Natural killer cell (primary cell): ENCODE results near the gene MAP1B. TPM values are rescaled to one million over a fixed set of nuclear protein-coding genes. Genes with fewer than 3 reads are reported as not detected.

ENCODE experiments used
- ATAC-seq, 3 donors: fragments of 150-1000 bp in 2 of 3; fragments of 200-7000 bp in 1 of 3; cut with Tn5 transposase; 1 replicate in 1 of 3; 2 replicates in 2 of 3; pipeline ENCODE4 v1.10.0; 2021; ENCODE audit warnings: mild to moderate bottlenecking in 2 of 3, moderate library complexity in 2 of 3
- DNase-seq, 2 donors: peaks; one replicate each; pipeline versions ENCODE4 v3.0.0 to v3.0.0-alpha.2; 2013 to 2021; ENCODE audit warnings: mixed read lengths in 1 of 2
- H3K27ac ChIP-seq: one replicate; pipeline ENCODE4 v1.5.1; 2013; ENCODE audit warnings: mild to moderate bottlenecking, low read length
- H3K27me3 ChIP-seq: one replicate; pipeline ENCODE4 v1.6.1; 2013; ENCODE audit warnings: low read length; ENCODE audit not compliant: control insufficient read depth, insufficient read depth
- H3K36me3 ChIP-seq: one replicate; pipeline ENCODE4 v1.6.1; 2013; ENCODE audit warnings: low read length; ENCODE audit not compliant: control insufficient read depth, insufficient read depth
- H3K4me1 ChIP-seq: one replicate; pipeline ENCODE4 v1.6.1; 2013; ENCODE audit warnings: low read length; ENCODE audit not compliant: control insufficient read depth, insufficient read depth
- H3K4me3 ChIP-seq: one replicate; pipeline ENCODE4 v1.5.1; 2013; ENCODE audit warnings: low read length
- H3K9me3 ChIP-seq: one replicate; pipeline ENCODE4 v1.6.1; 2013; ENCODE audit warnings: low read length; ENCODE audit not compliant: control insufficient read depth, insufficient read depth
- H3K27ac Mint-ChIP-seq, 2 donors: one replicate each; pipeline ENCODE4 v1.8.0; 2022; ENCODE audit warnings: mild to moderate bottlenecking in 2 of 2, mixed read lengths in 2 of 2, moderate library complexity in 1 of 2
- H3K27me3 Mint-ChIP-seq, 2 donors: one replicate each; pipeline ENCODE4 v1.8.0; 2022; ENCODE audit warnings: low read depth in 2 of 2, mixed read lengths in 2 of 2
- H3K36me3 Mint-ChIP-seq: one replicate; pipeline ENCODE4 v1.8.0; 2022; ENCODE audit warnings: mixed read lengths
- H3K4me1 Mint-ChIP-seq, 2 donors: one replicate each; pipeline ENCODE4 v1.8.0; 2022; ENCODE audit warnings: mixed read lengths in 2 of 2
- H3K4me3 Mint-ChIP-seq: one replicate; pipeline ENCODE4 v1.8.0; 2022; ENCODE audit warnings: mild to moderate bottlenecking, moderate library complexity, mixed read lengths
- H3K9me3 Mint-ChIP-seq, 2 donors: one replicate each; pipeline ENCODE4 v1.8.0; 2022; ENCODE audit warnings: mixed read lengths in 2 of 2
- CTCF ChIP-seq: fragments of 200-600 bp; IDR thresholded peaks from one replicate; pipeline ENCODE4 v1.8.0; 2022; ENCODE audit warnings: antibody characterized with exemption
- WGBS: methylation state at CpG from one replicate; pipeline ENCODE4 v1.1.7; 2013; ENCODE audit warnings: missing lambda C conversion rate; ENCODE audit not compliant: insufficient coverage; 5-methylcytosine and 5-hydroxymethylcytosine counted together
- intact Hi-C: fragments of 100-400 bp; cut with micrococcal nuclease; formaldehyde crosslinking; loops from one replicate; pipeline ENCODE4 v1.14.2; 2022
- total RNA-seq, 4 donors: library from RNA; stranded (reverse); fragments of 120-200 nt in 1 of 4; gene quantifications; one replicate each; pipeline versions ENCODE4 v1.2.3 to v1.2.4, GENCODE V29; 2013 to 2022

MAP1B gene
- total RNA-seq, 3 donors from 2014 or later (not counting 1 experiment from before 2014, with no cell fraction given), result 0.07 to 0.31 TPM; not detected in 1

GRCh38 chr5:72075461-72075860, 31.8 kb upstream of the MAP1B start:
- intact Hi-C loops, result no loop called here
- Histone ChIP-seq H3K27me3 (no peaks in the 10 kb centered on the region), H3K4me3 (no peak overlapping the region), H3K27ac (no peak overlapping the region), H3K9me3 (no peaks in the 10 kb centered on the region), H3K36me3 (no peaks in the 10 kb centered on the region), H3K4me1 (no peaks in the 10 kb centered on the region)
- whole genome bisulfite sequencing, result 81% methylated on average over 3 of the region's 3 CpGs
- Mint-ChIP-seq H3K36me3 (no peaks in the 10 kb centered on the region), H3K27ac (no peak overlapping the region), H3K4me1 (no peaks in the 10 kb centered on the region), H3K9me3 (no peaks in the 10 kb centered on the region), H3K27me3 (peaks cover 12 to 27% of the 10 kb centered on the region in 2 donors), H3K4me3 (no peak overlapping the region)
- ATAC-seq (no peak), DNase-seq (no peak)
- TF ChIP-seq CTCF, result no peak

- Histone ChIP-seq H3K4me3 (no peak overlapping the region), H3K9me3 (no peaks in the 10 kb centered on the region), H3K27me3 (no peaks in the 10 kb centered on the region), H3K36me3 (no peaks in the 10 kb centered on the region), H3K4me1 (no peaks in the 10 kb centered on the region), H3K27ac (no peak overlapping the region)
- no peak for ATAC-seq
- Mint-ChIP-seq H3K36me3 (no peaks in the 10 kb centered on the region), H3K27me3 (peaks cover 13 to 20% of the 10 kb centered on the region in 2 donors), H3K27ac (no peak overlapping the region), H3K9me3 (no peaks in the 10 kb centered on the region), H3K4me3 (no peak overlapping the region), H3K4me1 (no peaks in the 10 kb centered on the region)
- WGBS, result 62% methylated on average over 3 of the region's 4 CpGs
- DNase-seq, result no peak
- intact Hi-C loops, result no loop called here
- no peak for TF ChIP-seq CTCF
These were observed 30.5 kb upstream of the MAP1B start for GRCh38 chr5:72076621-72077300.

GRCh38 chr5:72077390-72077789, 29.9 kb upstream of the MAP1B start:
- H3K4me1 Mint-ChIP-seq, result no peaks in the 10 kb centered on the region
- Histone ChIP-seq H3K27me3 (no peaks in the 10 kb centered on the region), H3K9me3 (no peaks in the 10 kb centered on the region), H3K4me1 (no peaks in the 10 kb centered on the region), H3K36me3 (no peaks in the 10 kb centered on the region), H3K4me3 (no peak overlapping the region), H3K27ac (no peak overlapping the region)
- no peaks in the 10 kb centered on the region for H3K36me3 Mint-ChIP-seq
- H3K9me3 Mint-ChIP-seq, result no peaks in the 10 kb centered on the region
- no peak for DNase-seq
- 85% methylated on average over 3 of the region's 3 CpGs for WGBS
- no peak overlapping the region for H3K27ac Mint-ChIP-seq
- ATAC-seq, result no peak
- no peak for TF ChIP-seq CTCF
- intact Hi-C loops, result no loop called here
- no peak overlapping the region for H3K4me3 Mint-ChIP-seq
- peaks cover 8 to 22% of the 10 kb centered on the region in 2 donors for H3K27me3 Mint-ChIP-seq

GRCh38 chr5:72079288-72079687, 28.0 kb upstream of the MAP1B start:
- no peak overlapping the region for H3K4me3 ChIP-seq
- H3K27me3 ChIP-seq, result no peaks in the 10 kb centered on the region
- DNase-seq (no peak), ATAC-seq (no peak)
- H3K9me3 Mint-ChIP-seq, result no peaks in the 10 kb centered on the region
- H3K36me3 ChIP-seq, result no peaks in the 10 kb centered on the region
- H3K4me1 ChIP-seq, result no peaks in the 10 kb centered on the region
- intact Hi-C loops, result no loop called here
- no peaks in the 10 kb centered on the region for H3K9me3 ChIP-seq
- no peak overlapping the region for H3K4me3 Mint-ChIP-seq
- WGBS, result 29% methylated on average over 7 of the region's 7 CpGs
- H3K27ac Mint-ChIP-seq, result no peak overlapping the region
- H3K4me1 Mint-ChIP-seq, result no peaks in the 10 kb centered on the region
- TF ChIP-seq CTCF, result no peak
- H3K27ac ChIP-seq, result no peak overlapping the region
- no peaks in the 10 kb centered on the region for H3K36me3 Mint-ChIP-seq
- H3K27me3 Mint-ChIP-seq, result peaks cover 18 to 41% of the 10 kb centered on the region in 2 donors
